Activated CD8-positive, alpha-beta T cell treated with anti-CD3 and anti-CD28 coated beads, Interleukin-2, amount 10 ng/mL, durations not matched to agents 7 days and 5 days (primary cell): ENCODE data around the gene GPR146. TPM values are rescaled to one million over a fixed set of nuclear protein-coding genes. Genes with fewer than 3 reads are reported as not detected.

Experiments used
- ATAC-seq: fragments of 150-1000 bp; cut with Tn5 transposase; one replicate; pipeline ENCODE4 v1.10.0; 2021; ENCODE audit warnings: moderate library complexity
- CTCF ChIA-PET: fragments of 350-600 bp; sonication (Branson Sonifier 250); formaldehyde crosslinking; loops from one replicate; lab custom pipeline; 2021; ENCODE audit warnings: antibody characterized with exemption; lab: Charles Lee
- POLR2A ChIA-PET: fragments of 350-600 bp; sonication (Branson Sonifier 250); formaldehyde crosslinking; loops from one replicate; lab custom pipeline; 2021; ENCODE audit warnings: antibody characterized with exemption; lab: Charles Lee
- DNase-seq: peaks from one replicate; pipeline ENCODE4 v3.0.0-alpha.2; 2020
- H3K27ac Mint-ChIP-seq: one replicate; pipeline ENCODE4 v1.8.0; 2021; ENCODE audit warnings: mild to moderate bottlenecking, mixed read lengths
- H3K27me3 Mint-ChIP-seq: one replicate; pipeline ENCODE4 v1.8.0; 2021; ENCODE audit warnings: low read depth, mixed read lengths
- H3K36me3 Mint-ChIP-seq: one replicate; pipeline ENCODE4 v1.8.0; 2021; ENCODE audit warnings: low read depth, mixed read lengths
- H3K4me1 Mint-ChIP-seq: one replicate; pipeline ENCODE4 v1.8.0; 2021; ENCODE audit warnings: low read depth, mixed read lengths
- H3K4me3 Mint-ChIP-seq: one replicate; pipeline ENCODE4 v1.8.0; 2021; ENCODE audit warnings: mild to moderate bottlenecking, mixed read lengths
- H3K9me3 Mint-ChIP-seq: one replicate; pipeline ENCODE4 v1.8.0; 2022; ENCODE audit warnings: mixed read lengths; ENCODE audit not compliant: insufficient read depth
- total RNA-seq, 2 experiments: library from RNA; stranded (reverse); gene quantifications; one replicate each; pipeline ENCODE4 v1.2.3, GENCODE V29; 2021

The GPR146 gene
- total RNA-seq, 2 experiments from 2014 or later = 2.7 to 3.1 TPM

DNA sequence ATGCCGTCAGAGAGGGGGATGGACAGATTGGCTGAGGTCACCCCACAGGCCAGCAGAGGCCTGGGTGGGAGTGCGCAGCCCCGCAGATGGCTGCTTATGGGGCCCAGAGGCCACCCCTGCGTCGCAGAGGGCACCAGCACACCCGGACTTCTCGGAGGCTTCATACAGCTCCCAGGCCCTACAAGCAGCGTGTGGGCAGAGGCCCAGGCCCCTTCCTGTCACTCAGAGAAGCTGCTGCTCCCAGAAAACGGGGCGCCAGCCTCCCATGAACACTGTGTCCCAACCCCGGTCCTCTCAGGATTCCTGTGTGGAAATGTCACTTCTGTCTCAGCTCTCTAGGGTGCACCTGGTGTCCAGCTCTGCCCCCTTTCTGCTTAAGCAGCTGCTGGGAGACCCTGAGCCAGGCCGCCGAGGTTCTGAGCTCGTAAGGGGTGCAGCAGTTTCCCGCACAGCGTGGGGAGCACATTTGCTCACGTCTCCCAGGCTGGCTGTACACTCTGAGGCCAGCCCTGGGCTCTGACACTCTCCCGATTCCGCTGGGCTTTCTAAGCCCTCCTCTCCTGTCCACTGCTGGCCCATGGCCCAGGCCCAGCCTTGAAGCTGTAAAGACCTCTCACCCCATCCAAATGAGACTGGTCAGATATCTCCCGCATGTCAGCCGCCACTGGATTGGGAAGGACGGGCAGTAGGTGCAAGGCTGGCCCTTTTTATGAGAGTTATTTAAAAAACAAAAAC is 6.8 kb downstream of the GPR146 start:
- DNase-seq (no peak), ATAC-seq (no peak)
- Mint-ChIP-seq H3K27me3 (no peaks in the 10 kb centered on the region), H3K36me3 (no peaks in the 10 kb centered on the region), H3K9me3 (no peaks in the 10 kb centered on the region), H3K27ac (no peak overlapping the region), H3K4me1 (peaks cover 55% of the 10 kb centered on the region), H3K4me3 (no peak overlapping the region)
- ChIA-PET CTCF (interaction anchor here (1.5 to 2.9 kb wide), 2 partner anchors 14 to 58 kb away, joined by 8 to 19 read pairs; no protein-coding TSS in a partner anchor), POLR2A (no interaction called here)

DNA sequence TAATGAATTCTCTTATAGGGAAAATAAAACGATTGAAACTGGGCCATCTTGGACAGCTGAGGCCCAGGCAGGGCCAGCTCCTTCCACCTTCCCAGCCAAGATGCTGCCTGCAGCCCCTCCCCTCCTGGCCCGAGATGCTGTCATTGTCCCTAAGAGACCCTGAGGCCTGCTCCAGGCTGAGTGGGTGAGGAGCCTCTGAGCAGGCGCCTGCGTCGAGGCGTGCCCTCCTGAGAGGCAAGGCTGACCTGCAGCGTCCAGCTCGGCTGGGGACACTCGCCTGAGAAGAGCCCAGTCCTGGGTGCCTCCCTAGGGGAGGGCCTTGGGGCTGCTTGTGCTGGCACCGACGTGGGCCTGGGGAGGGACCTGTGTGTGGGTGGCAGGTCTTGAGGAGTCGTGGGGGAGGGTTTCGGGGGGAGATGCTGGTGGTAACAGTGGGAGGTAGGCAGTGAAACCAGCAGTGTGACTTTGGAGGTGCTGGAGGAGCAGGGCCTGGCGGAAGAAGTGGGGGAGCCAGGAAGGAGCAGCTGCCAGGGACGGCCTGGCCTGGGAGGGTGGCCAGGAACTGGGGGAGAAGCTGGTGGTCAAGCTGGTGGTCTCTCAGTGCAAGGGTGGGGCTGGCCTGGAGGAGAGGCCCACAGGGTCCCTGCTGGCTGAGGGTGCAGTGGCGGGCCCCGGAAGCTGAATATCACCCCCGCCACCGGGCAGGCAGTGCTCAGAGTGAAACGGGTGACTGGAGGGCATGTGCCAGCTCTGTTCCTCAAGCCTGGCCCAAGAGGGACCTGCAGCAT is 7.9 kb downstream of the GPR146 start:
- H3K4me3 Mint-ChIP-seq = no peak overlapping the region
- no peaks in the 10 kb centered on the region for H3K27me3 Mint-ChIP-seq
- no peaks in the 10 kb centered on the region for H3K36me3 Mint-ChIP-seq
- no peak for ATAC-seq
- ChIA-PET CTCF (interaction anchor here (1.5 to 2.9 kb wide), 2 partner anchors 13 to 59 kb away, joined by 8 to 19 read pairs; no protein-coding TSS in a partner anchor), POLR2A (no interaction called here)
- H3K27ac Mint-ChIP-seq = no peak overlapping the region
- H3K4me1 Mint-ChIP-seq = peaks cover 44% of the 10 kb centered on the region
- no peaks in the 10 kb centered on the region for H3K9me3 Mint-ChIP-seq
- no peak for DNase-seq

- Mint-ChIP-seq H3K27ac (no peak overlapping the region), H3K9me3 (no peaks in the 10 kb centered on the region), H3K36me3 (no peaks in the 10 kb centered on the region), H3K27me3 (no peaks in the 10 kb centered on the region), H3K4me3 (no peak overlapping the region), H3K4me1 (peaks cover 37% of the 10 kb centered on the region)
- ATAC-seq (no peak), DNase-seq (no peak)
- CTCF ChIA-PET = interaction anchor here (0.7 to 3.7 kb wide), 4 partner anchors 9 to 60 kb away, joined by 3 to 19 read pairs (median 14); partner anchors contain the start of gene GPR146
- POLR2A ChIA-PET = no interaction called here
These were observed 8.7 kb downstream of the GPR146 start for GRCh38 chr7:1053002-1053411.

- H3K4me1 Mint-ChIP-seq = peaks cover 32% of the 10 kb centered on the region
- no peak overlapping the region for H3K4me3 Mint-ChIP-seq
- CTCF ChIA-PET = interaction anchor here (0.7 to 3.7 kb wide), 4 partner anchors 10 to 61 kb away, joined by 3 to 18 read pairs (median 11); partner anchors contain the start of gene GPR146
- POLR2A ChIA-PET = interaction anchor here (1.1 kb wide), 1 partner anchor 12 kb away, joined by 3 read pairs; no protein-coding TSS in a partner anchor
- H3K36me3 Mint-ChIP-seq = no peaks in the 10 kb centered on the region
- no peak for ATAC-seq
- H3K27me3 Mint-ChIP-seq = no peaks in the 10 kb centered on the region
- DNase-seq = no peak
- H3K9me3 Mint-ChIP-seq = no peaks in the 10 kb centered on the region
- H3K27ac Mint-ChIP-seq = no peak overlapping the region
These were observed 9.5 kb downstream of the GPR146 start for GRCh38 chr7:1053816-1054370.

GRCh38 chr7:1054438-1054837 is 10.1 kb downstream of the GPR146 start:
- DNase-seq (no peak), ATAC-seq (no peak)
- H3K27me3 Mint-ChIP-seq = no peaks in the 10 kb centered on the region
- no peak overlapping the region for H3K27ac Mint-ChIP-seq
- CTCF ChIA-PET = interaction anchor here (1.9 to 3.7 kb wide), 3 partner anchors 10 to 62 kb away, joined by 9 to 18 read pairs (median 13); partner anchors contain the start of gene GPR146
- POLR2A ChIA-PET = interaction anchor here (1.1 kb wide), 1 partner anchor 11 kb away, joined by 3 read pairs; no protein-coding TSS in a partner anchor
- H3K9me3 Mint-ChIP-seq = no peaks in the 10 kb centered on the region
- peaks cover 30% of the 10 kb centered on the region for H3K4me1 Mint-ChIP-seq
- no peak overlapping the region for H3K4me3 Mint-ChIP-seq
- H3K36me3 Mint-ChIP-seq = no peaks in the 10 kb centered on the region

GRCh38 chr7:1054861-1055450 is 10.6 kb downstream of the GPR146 start:
- H3K36me3 Mint-ChIP-seq = no peaks in the 10 kb centered on the region
- peak overlapping the region; percentile 36 for H3K4me3 Mint-ChIP-seq
- H3K4me1 Mint-ChIP-seq = peaks cover 25% of the 10 kb centered on the region
- ChIA-PET POLR2A (no interaction called here), CTCF (interaction anchor here (1.9 to 3.7 kb wide), 3 partner anchors 11 to 62 kb away, joined by 9 to 18 read pairs (median 13); partner anchors contain the start of gene GPR146)
- ATAC-seq = peak; percentile 46
- peak; percentile 59 for DNase-seq
- H3K27me3 Mint-ChIP-seq = no peaks in the 10 kb centered on the region
- no peaks in the 10 kb centered on the region for H3K9me3 Mint-ChIP-seq
- H3K27ac Mint-ChIP-seq = peak overlapping the region; percentile 52

DNA sequence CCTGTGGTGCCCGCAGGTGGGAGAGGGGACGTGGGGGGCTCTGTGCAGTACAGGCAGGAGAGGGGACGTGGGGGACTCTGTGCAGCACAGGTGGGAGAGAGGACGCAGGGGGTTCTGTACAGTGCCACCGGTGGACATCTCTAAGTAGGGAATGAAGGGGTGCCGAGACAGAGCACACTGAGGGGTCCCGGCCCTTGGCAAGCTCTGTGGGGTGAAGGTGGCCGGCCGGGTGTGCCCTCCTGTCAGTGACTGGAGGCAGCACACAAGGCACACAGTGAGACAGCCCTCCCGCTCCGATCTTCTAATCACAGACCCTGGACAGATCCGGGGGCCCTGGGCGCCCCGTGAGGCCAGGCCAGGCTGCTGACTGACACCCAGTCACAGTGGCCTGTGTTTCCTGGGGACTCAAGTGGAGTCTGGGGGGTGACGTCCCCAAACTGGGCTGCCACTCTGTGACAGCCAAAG is 11.2 kb downstream of the GPR146 start:
- no peak for DNase-seq
- CTCF ChIA-PET = interaction anchor here (0.7 to 3.7 kb wide), 3 partner anchors 11 to 114 kb away, joined by 3 to 18 read pairs (median 13); partner anchors contain the start of gene GPR146
- ATAC-seq = peak; percentile 21
- H3K27me3 Mint-ChIP-seq = no peaks in the 10 kb centered on the region
- H3K27ac Mint-ChIP-seq = peak overlapping the region; percentile 52
- H3K9me3 Mint-ChIP-seq = no peaks in the 10 kb centered on the region
- H3K4me3 Mint-ChIP-seq = peak overlapping the region; percentile 36
- POLR2A ChIA-PET = no interaction called here
- no peaks in the 10 kb centered on the region for H3K36me3 Mint-ChIP-seq
- H3K4me1 Mint-ChIP-seq = peaks cover 25% of the 10 kb centered on the region

- ChIA-PET CTCF (interaction anchor here (0.7 to 3.7 kb wide), 3 partner anchors 12 to 113 kb away, joined by 3 to 18 read pairs (median 13); partner anchors contain the start of gene GPR146), POLR2A (no interaction called here)
- DNase-seq = no peak
- Mint-ChIP-seq H3K9me3 (no peaks in the 10 kb centered on the region), H3K4me1 (peaks cover 25% of the 10 kb centered on the region), H3K27ac (no peak overlapping the region), H3K36me3 (no peaks in the 10 kb centered on the region), H3K27me3 (no peaks in the 10 kb centered on the region), H3K4me3 (no peak overlapping the region)
- no peak for ATAC-seq
These were observed 11.8 kb downstream of the GPR146 start for GRCh38 chr7:1055956-1056784.

DNA sequence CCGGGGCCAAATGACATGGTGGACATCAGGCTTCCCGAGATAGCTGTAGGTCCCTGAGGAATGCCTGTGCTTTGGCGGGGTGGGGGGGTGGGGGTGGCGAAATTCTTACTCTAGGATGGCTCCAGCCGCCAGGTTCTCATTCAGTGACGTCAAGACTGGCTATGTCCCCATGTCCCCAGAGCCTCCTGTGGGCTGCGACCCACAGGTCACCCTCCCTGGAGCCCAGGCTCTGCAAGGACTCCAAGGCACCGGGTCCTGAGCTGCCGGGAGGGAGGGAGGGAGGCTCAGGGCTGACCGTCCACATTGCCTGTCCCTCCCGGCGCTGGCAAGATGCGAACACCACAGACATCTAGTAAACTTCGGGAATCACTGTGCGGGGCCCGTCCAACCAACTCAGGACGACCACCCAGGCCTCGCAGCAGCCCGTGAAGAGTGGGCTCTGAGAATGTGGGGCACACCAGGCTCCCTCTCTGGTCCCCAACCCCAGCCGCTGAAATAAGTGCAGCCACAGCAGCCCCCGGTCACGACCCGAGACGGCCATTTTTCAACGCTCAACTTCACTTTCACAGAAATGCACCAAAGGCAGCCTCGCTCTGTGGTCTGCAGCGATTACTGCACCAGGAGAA is 12.6 kb downstream of the GPR146 start:
- Mint-ChIP-seq H3K9me3 (no peaks in the 10 kb centered on the region), H3K4me3 (no peak overlapping the region), H3K27me3 (no peaks in the 10 kb centered on the region), H3K27ac (no peak overlapping the region), H3K36me3 (no peaks in the 10 kb centered on the region), H3K4me1 (peaks cover 25% of the 10 kb centered on the region)
- DNase-seq (no peak), ATAC-seq (no peak)
- ChIA-PET CTCF (no interaction called here), POLR2A (no interaction called here)
